Effector memory CD4-positive, alpha-beta T cell (primary cell): ENCODE measurements around the gene PTPRT.
"Not testable (repeated sequence)": the region's sequence is repeated elsewhere in the genome, so short reads cannot be mapped to it uniquely, and the experiment has no call there.

Experiments
- DNase-seq, 3 donors: peaks; one replicate each; pipeline ENCODE4 v3.0.0-alpha.2; 2020
- H3K27ac ChIP-seq: 2 replicates; pipeline ENCODE4 v1.7.0; 2013; ENCODE audit warnings: mild to moderate bottlenecking, low read length, moderate library complexity; ENCODE audit not compliant: insufficient read depth, poor library complexity, severe bottlenecking
- H3K27me3 ChIP-seq: replicated peaks from 2 replicates; pipeline ENCODE4 v1.7.0; 2013; ENCODE audit warnings: mild to moderate bottlenecking, low read length; ENCODE audit not compliant: insufficient read depth, control insufficient read depth, poor library complexity, severe bottlenecking
- H3K36me3 ChIP-seq: 2 replicates; pipeline ENCODE4 v1.7.0; 2013; ENCODE audit warnings: mild to moderate bottlenecking, low read length, moderate library complexity; ENCODE audit not compliant: control insufficient read depth, insufficient read depth
- H3K4me1 ChIP-seq: 2 replicates; pipeline ENCODE4 v1.7.0; 2013; ENCODE audit warnings: low read length, mild to moderate bottlenecking; ENCODE audit not compliant: control insufficient read depth, insufficient read depth, poor library complexity, severe bottlenecking
- H3K4me3 ChIP-seq: 2 replicates; pipeline ENCODE4 v1.7.0; 2013; ENCODE audit warnings: low read length, low read depth, mild to moderate bottlenecking; ENCODE audit not compliant: insufficient read depth, poor library complexity, severe bottlenecking
- H3K9me3 ChIP-seq: 2 replicates; pipeline ENCODE4 v1.7.0; 2013; ENCODE audit warnings: mild to moderate bottlenecking, low read length, moderate library complexity; ENCODE audit not compliant: control insufficient read depth

Gene PTPRT

DNA sequence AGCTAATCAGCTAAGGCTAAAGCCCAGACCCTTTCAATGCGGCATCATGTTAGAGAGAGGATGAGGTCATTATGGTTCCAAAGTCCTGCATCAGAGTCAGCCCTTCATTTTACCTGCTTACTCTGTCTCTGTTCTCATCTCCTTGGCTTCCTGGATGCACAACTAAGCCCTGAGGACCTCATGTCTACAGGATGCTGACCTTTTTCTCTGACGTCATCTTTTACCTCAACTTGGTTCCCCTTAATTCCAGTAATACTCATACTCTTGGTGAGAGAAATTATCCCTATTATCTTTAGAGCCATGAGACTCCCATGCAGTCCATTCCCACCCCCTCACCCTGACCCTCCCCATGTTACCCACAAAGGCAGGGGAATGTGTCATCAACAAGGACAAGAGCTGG, 935.0 kb downstream of the PTPRT start:
- Histone ChIP-seq H3K36me3 (no peaks in the 10 kb centered on the region), H3K27ac (no peak overlapping the region), H3K4me3 (no peak overlapping the region), H3K4me1 (no peaks in the 10 kb centered on the region), H3K9me3 (no peaks in the 10 kb centered on the region), H3K27me3 (no peaks in the 10 kb centered on the region)
- DNase-seq, result no peak

DNA sequence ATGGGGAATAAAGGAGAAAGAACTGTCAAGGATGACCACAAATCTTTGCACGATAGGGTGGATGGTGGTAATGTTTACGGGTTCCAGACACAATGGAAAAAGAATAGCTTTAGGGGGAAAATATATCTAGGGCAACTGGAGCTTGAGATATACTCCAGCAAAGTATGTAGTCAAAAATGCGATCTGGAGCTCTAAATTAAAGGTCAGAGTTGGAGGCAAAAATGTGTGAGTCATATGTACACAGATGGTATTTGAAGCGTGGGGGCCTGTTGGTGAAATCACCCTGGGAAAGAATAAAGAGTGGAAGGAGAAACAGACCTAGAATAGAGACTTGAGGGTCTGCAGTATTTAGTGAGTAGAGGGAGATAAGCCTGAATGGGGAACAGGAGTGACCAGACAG, 937.6 kb downstream of the PTPRT start:
- no peak overlapping the region for H3K4me3 ChIP-seq
- no peak for DNase-seq
- H3K27me3 ChIP-seq, result no peaks in the 10 kb centered on the region
- no peak overlapping the region for H3K27ac ChIP-seq
- no peaks in the 10 kb centered on the region for H3K36me3 ChIP-seq
- H3K4me1 ChIP-seq, result no peaks in the 10 kb centered on the region
- no peaks in the 10 kb centered on the region for H3K9me3 ChIP-seq

DNA sequence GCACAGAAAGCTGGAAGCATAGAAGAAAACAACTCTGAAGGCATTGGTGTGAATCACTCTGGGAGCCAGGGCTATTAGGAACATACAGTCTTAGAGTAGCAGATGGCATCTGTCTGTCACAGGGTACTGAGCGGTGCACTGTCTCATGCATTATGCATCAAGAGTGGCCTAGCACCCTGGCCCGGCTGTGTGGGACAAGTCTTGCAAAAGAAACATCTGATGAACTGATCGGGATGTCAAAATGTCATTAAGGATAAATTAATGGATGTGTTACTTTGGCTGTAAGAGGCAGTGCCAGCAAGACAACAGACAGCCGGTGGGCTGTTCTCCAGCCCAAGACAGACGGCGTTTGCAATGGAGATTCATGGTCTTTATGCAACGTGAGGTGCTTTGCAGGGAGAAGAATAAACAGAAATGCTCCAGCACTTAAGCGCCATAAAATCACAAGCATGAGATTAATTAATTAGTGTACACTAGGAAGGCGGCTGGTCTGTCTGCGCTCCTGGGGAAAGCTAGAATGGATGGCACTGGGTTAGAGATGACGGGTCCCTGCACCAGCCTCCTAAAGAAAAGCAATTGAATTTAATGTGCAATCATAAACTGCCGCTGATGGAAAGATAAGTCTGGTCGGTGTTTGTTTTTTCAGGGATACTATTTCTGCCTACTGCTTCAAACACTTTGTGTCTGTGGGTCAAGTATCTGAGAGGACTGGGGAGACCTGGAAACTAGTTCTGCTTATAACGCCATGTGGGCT, 970.9 kb downstream of the PTPRT start:
- H3K27ac ChIP-seq, result no peak overlapping the region
- no peak for DNase-seq
- H3K4me3 ChIP-seq, result no peak overlapping the region
- H3K27me3 ChIP-seq, result no peaks in the 10 kb centered on the region
- H3K9me3 ChIP-seq, result no peaks in the 10 kb centered on the region
- H3K36me3 ChIP-seq, result no peaks in the 10 kb centered on the region
- no peaks in the 10 kb centered on the region for H3K4me1 ChIP-seq

DNA sequence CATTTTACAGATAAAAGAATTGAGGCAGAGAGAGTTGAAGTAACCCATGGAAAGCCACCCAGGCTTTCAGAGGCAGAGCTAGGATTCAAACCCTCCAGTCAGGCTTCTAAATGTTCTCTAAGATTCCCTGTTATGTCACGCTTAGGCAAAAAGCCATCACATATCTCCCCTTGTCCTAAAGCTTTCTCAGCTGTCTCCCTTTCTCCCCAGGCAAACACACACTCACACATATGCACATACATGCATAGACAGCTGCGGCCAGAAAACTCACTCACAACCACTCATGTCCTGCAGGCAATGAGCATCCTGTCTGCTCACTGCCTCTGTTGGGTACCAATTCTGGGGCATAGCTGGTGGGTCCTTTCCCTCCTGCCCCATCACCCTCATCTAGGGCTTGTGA, 975.6 kb downstream of the PTPRT start:
- Histone ChIP-seq H3K4me1 (no peaks in the 10 kb centered on the region), H3K4me3 (no peak overlapping the region), H3K36me3 (no peaks in the 10 kb centered on the region), H3K27me3 (no peaks in the 10 kb centered on the region), H3K27ac (no peak overlapping the region), H3K9me3 (no peaks in the 10 kb centered on the region)
- DNase-seq, result no peak

DNA sequence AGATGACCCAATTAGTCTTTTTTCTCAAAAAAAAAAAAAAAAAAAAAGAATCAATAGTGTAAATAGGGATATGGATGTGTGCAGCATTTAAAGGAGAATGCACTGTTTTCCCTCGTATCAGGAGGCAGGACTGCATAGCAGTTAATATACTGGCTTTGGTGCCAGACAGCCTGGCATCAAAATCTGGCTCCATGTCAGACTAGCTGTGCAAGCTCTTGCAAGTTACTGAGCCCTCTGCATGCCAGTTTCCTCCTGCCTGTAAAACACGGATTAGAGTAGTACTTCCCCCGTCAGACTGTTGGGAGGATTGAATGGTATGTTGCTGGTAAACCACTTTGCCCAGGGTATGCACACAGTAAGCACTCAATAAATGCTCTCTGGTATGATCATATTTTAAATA, 977.3 kb downstream of the PTPRT start:
- Histone ChIP-seq H3K9me3 (no peaks in the 10 kb centered on the region), H3K36me3 (no peaks in the 10 kb centered on the region), H3K4me1 (no peaks in the 10 kb centered on the region), H3K4me3 (no peak overlapping the region), H3K27ac (no peak overlapping the region), H3K27me3 (no peaks in the 10 kb centered on the region)
- no peak for DNase-seq

DNA sequence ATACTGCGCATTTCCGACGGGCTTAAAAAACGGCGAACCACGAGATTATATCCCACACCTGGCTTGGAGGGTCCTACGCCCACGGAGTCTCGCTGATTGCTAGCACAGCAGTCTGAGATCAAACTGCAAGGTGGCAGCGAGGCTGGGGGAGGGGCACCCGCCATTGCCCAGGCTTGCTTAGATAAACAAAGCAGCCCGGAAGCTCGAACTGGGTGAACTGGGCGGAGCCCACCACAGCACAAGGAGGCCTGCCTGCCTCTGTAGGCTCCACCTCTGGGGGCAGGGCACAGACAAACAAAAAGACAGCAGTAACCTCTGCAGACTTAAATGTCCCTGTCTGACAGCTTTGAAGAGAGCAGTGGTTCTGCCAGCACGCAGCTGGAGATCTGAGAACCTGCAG, 983.1 kb downstream of the PTPRT start:
- not testable (repeated sequence) for H3K27me3 ChIP-seq, H3K4me1 ChIP-seq, H3K9me3 ChIP-seq, H3K4me3 ChIP-seq, H3K36me3 ChIP-seq, H3K27ac ChIP-seq, DNase-seq

DNA sequence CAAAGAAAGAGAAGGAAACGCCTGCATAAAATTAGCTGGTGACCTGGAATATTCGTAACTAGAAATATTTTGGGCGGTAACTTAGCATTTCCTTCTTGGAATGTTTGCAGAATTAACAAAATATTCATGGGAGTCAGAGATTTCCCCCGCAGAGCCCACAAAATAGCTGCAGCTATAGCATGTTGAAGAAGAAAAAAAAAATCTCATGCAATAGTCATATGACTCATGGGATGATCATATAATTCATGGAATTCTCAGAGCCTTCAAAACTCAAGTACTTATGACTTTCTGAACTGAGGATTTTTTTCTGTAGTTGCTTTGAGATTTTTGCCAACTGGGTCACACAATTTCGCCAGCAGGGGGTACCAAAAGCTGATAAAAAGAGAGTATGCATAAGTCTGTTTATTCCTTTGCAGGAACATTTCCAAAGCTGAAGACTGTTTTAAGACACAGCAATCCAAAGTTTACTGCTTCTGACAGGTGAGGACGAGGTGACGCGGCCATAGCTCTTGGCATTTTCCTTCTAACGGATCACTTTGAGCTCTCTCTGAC, 985.5 kb downstream of the PTPRT start:
- H3K4me1 ChIP-seq, result no peaks in the 10 kb centered on the region

DNA sequence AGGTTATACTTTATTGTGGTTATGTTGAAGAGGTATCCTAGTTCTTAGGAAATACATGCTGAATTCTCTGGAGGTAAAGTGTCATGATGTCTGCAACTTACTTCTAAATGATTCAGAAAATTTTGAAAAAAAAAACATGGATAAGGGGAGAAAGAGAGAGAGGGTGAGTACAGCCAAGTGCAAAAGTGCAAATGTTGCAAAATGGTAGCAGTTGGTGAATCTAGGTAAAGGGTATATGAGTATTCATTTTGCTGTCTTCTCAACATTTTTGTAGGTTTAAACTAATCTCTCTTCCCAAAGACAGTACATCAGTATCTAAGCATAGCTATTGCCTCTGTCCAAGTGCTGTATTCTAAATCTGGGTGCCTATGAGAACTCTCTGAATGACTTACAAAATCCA, 992.1 kb downstream of the PTPRT start:
- DNase-seq, result no peak
- Histone ChIP-seq H3K36me3 (no peaks in the 10 kb centered on the region), H3K4me3 (no peak overlapping the region), H3K4me1 (no peaks in the 10 kb centered on the region), H3K27ac (no peak overlapping the region), H3K27me3 (no peaks in the 10 kb centered on the region), H3K9me3 (no peaks in the 10 kb centered on the region)

More for the DNA sequence above, 985.5 kb downstream of the PTPRT start:
- H3K27ac ChIP-seq, result no peak overlapping the region
- no peaks in the 10 kb centered on the region for H3K9me3 ChIP-seq
- no peaks in the 10 kb centered on the region for H3K36me3 ChIP-seq
- H3K4me3 ChIP-seq, result no peak overlapping the region
- DNase-seq, result no peak
- no peaks in the 10 kb centered on the region for H3K27me3 ChIP-seq

DNA sequence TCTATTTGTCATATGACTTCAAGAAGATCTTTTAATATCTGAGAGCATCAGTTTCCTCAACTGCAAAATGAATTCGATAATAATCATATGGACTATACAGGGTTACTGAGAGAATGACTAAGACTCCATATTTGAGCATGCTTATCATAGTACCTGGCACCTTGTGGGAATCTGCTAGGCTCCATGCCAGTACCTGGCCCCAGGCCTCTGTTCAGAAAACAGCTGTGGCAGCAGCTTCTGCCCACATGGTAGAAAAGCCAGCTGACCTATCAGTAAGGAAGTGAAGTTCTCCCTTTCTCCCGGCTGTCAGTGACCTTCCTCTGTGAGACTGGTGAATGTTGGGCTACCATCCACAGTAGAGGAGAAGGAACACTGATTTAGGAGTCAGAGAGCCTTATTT, 996.6 kb downstream of the PTPRT start:
- Histone ChIP-seq H3K27me3 (no peaks in the 10 kb centered on the region), H3K9me3 (no peaks in the 10 kb centered on the region), H3K36me3 (no peaks in the 10 kb centered on the region), H3K4me1 (no peaks in the 10 kb centered on the region), H3K4me3 (no peak overlapping the region), H3K27ac (no peak overlapping the region)
- no peak for DNase-seq

DNA sequence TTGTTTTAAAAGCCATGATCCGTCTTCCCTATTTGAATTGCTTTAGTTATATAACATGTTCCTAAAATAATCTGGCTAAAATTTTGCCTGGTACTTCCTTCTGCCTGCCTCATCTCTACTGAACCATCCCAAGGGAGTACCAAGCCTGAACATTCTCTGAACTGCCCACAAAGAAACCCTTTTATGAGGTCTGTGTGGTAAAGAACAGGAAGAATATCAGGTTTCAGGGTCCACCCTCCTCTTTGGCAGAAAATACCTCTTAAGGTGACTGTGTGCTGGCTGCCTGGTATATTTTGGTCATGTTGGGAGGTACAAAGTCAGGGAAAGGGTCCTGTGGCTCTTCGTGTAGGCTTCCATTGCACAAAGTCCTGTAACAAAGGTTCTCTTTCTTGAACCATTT, 997.4 kb downstream of the PTPRT start:
- Histone ChIP-seq H3K36me3 (no peaks in the 10 kb centered on the region), H3K27ac (no peak overlapping the region), H3K9me3 (no peaks in the 10 kb centered on the region), H3K4me1 (no peaks in the 10 kb centered on the region), H3K4me3 (no peak overlapping the region), H3K27me3 (no peaks in the 10 kb centered on the region)
- DNase-seq, result no peak
